HG03108 (cell line): Measurements from ENCODE around the gene HSPE1.
"Not testable (repeated sequence)": the region's sequence is repeated elsewhere in the genome, so short reads cannot be mapped to it uniquely, and the experiment has no call there.

Source experiments
- ATAC-seq: cut with Tn5 transposase; IDR thresholded peaks from one replicate; pipeline ENCODE4 v1.9.1; 2021; ENCODE audit warnings: moderate library complexity; ENCODE audit not compliant: unreplicated experiment

Gene HSPE1

GRCh38 chr2:197499594-197500502, at the start of gene HSPE1, which contains the start of gene HSPD1:
Gene HSPE1, plus strand, starts transcription at chr2:197500379. Its CDS starts 58 bp downstream, at chr2:197500437.
Gene HSPD1, minus strand, starts transcription at chr2:197499840. Its CDS starts 992 bp downstream, at chr2:197498848.
- ATAC-seq: peak; percentile 81

DNA sequence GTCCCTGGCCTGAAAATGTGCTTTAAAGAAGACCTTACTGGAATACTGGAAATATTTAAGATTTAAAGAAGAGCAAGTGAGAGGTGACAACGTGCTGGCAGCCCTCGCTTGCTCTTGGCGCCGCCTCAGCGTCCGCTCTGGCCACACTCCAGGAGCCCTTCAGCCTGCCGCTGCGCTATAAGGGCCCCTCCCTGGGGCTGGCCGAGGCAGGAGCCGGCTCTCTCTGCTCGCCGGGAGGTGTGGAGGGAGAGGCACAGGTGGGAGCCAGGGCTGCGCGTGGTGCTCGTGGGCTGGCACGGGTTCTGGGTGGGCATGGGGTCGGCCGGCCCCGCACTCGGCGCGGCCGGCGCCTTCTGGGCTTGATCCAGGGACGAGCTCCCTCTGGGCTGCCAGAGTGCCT, 49.7 kb upstream of the HSPE1 start:
- ATAC-seq: no peak

- not testable (repeated sequence) for ATAC-seq
Measured at GRCh38 chr2:197450935-197451358, 49.2 kb upstream of the HSPE1 start.

DNA sequence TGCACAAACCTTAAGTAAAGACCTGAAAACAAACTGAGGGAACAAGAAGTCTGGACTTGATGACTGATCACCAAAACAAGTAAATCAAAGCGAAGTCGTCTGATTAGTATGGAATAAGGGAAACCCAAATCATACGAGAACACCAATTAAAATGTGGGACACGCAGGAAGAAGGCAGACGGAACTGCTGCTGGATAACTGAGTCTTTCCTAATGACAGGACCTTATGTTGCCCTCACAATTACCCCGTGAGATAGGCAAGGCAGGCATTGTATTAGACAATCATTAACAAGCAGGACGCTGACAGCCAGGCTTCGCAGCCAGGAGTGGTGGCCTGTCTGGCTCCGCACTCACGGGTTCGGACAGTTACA, 47.4 kb upstream of the HSPE1 start:
- ATAC-seq: no peak

DNA sequence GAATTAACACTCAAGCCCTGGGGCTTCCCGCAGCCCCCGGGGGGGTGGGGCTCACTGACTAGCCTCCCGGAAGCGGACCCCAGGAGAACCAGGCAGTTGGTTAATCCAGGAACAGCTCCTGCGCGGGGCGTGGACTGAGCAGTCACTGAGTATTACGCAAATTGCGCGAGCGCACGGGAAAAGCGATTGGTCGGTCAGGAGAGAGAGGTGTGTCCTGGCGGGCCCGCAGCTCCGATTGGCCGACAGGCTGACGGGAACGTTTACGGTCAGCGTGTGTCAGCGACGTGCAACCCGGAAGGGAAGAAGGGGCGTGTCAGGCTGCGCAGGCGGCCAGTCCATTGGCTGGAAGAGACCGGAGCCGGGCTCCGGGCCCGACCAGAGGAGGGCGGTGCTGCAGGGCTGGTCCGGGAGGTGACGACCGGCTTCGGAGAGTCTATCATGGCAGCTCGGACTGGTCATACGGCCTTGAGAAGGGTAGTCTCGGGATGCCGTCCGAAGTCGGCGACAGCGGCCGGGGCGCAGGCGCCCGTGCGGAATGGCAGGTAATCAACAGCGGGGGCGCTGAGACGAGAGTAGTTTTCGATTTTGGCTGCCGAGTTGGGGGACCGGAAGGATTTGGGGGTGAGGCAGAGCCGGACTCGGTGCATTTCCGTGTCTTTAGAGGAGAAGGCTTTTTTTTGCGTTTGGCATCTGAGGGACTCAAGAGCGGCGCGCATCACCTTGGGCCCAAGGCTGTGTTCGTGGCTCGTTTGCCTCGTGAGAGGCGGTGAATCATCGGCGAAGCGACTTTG, 46.9 kb upstream of the HSPE1 start, which contains the start of gene COQ10B:
Gene COQ10B (plus strand): TSS at position 430 of the 791 bp plus-strand sequence. CDS start 9 bp downstream, at position 439.
- peak; percentile 96 for ATAC-seq

GRCh38 chr2:197453914-197454398, 46.2 kb upstream of the HSPE1 start:
- ATAC-seq: peak; percentile 17

DNA sequence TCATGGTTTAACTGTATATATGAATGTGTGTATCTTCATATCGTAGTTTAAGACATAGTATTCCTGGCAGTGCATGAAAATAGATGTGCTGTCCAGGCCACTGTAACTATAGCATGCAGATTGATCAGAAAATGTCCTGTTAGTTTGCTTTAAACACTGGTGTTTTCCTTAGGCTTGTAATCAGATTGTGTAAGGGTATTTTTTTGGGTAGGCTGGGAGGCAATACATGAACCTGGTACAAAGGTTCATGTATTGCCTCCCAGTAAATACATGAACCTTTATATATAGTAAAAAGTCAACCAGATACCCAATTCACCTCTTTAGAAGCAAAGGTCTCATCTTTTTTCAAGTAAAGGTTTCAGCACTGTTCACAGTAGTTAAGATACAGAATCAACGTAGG, 45.3 kb upstream of the HSPE1 start:
- no peak for ATAC-seq

GRCh38 chr2:197455428-197455827, 44.8 kb upstream of the HSPE1 start:
- ATAC-seq: no peak

- no peak for ATAC-seq
Measured at GRCh38 chr2:197460649-197461048, 39.5 kb upstream of the HSPE1 start.

DNA sequence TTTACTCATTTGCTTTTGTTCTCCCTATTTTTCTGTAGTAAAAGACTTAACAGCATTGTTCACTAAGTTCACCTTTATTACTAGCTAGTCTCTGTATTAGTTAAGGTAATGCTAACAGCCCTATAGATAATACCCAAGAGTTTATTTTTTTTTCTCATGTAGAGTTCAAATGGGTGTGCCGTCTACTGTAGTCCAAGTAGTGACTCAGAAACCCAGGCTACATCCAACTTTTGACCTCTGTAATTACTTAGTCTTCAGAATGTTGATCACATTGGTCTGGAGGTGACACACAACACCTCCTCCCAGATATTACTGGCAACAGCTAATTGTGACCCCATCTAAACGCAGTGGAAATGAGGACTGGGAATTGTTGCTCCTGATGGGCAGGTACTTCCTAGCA, 39.1 kb upstream of the HSPE1 start:
- no peak for ATAC-seq

DNA sequence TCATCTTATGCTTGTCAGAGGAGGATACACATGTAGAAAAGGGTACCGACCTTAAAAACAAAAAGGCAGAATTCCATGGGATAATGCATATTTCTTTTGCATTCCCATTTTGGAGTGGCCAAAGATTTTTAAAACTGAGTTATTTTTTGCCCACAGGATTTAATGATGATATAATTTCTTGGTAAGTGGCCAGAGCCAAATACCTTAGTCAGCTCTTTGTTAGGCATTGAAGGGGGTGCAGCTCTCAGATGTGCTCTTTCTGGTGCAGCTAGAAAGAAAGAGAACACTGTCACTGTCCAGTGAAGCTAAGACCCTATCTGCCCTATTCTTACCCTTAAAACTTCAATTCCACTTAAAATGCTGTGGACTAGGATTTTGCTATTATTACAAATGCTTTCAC, 36.0 kb upstream of the HSPE1 start:
- ATAC-seq: no peak

GRCh38 chr2:197472166-197472565, 28.0 kb upstream of the HSPE1 start:
- ATAC-seq: no peak

DNA sequence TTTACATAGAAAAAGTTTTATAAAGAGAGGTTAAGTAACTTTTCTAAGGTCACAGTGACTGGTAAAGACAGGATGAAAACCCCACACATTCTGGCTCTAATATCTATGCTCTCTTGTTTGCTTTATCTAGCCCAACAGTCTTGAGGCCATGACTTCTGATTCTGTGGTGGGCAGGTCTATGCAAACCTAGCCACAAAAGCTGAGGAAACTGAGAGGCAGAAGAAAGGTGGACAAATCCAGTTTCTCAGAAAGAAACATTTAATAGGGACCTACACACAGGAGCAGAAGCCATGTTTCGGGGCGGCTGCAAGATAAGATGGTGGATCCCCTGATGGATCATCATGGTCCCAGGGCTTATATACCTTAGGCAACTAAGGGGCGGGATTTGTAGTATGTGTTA, 22.4 kb upstream of the HSPE1 start:
- no peak for ATAC-seq

DNA sequence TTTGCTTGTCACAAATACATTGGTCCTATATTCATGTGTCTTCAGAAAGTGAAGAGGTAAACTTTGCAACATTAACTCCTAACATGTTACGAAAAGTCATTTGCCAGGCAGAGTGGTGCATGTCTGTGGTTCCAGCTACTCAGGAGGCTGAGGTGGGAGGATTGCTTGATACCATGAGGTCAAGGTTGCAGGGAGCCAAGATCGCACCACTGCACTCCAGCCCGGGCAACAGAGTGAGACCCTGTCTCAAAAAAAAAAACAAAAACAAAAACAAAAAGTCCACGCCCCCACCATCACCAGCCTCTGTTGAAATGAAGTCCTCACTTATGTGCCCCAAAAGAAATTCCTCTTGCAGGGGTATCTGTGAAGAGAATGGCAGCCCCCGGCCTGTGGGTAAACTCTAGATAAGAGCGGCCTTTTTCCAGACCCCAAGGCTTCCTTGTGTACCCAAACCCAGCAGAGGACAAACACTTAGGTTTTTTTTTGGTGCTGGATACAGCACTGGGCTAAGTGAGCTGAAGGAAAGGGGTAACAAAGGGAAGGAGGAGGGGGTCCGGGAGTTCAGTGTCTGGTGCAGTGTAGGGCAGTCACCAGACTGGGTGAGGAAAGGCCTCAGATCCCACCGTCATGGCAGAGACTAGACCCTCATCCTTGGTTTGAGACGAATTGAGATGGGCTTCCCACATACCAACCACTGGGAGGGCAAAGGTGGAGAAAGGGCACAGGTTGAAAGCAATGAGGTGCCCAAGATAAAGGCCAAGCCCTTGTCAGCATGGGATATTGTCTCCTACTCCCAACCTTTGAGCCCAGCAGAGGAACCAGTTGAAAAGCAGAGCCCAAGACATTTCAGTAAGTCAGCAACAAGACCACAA, 19.8 kb upstream of the HSPE1 start:
- ATAC-seq: no peak

DNA sequence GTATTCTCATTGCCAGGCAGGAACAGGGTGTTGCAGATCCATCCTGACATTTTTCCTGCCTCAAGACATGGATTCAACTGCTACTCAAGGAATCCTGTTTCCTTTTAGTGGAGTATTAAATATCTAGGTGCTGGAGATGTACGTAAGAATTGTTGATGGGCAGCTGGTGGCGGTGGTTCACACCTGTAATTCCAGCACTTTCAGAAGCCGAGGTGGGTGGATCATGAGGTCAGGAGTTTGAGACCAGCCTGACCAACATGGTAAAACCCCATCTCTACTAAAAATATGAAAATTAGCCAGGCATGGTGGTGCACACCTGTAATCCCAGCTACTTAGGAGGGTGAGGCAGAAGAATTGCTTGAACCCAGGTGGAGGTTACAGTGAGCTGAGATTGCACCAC, 15.9 kb upstream of the HSPE1 start:
- ATAC-seq: not testable (repeated sequence)

DNA sequence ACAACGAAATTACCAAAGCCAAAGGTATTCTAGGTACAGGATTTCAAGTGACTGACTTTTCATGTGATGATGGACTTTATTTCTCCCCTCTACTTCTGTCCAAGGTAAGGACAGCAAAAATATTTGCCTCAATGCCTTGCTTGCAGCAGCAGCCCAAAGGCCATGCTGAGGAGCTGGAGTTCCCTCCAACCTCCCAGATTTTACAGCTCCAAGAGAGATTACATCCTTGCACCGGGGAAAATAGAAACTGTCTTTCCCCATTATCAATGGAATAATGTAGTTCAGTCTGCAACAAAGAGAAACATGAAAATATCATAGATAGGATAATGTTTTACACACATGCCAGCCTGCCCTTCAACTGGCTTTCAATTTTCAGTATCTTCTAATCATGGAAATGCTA, 14.0 kb upstream of the HSPE1 start:
- no peak for ATAC-seq

- ATAC-seq: no peak
Measured at GRCh38 chr2:197487385-197487784, 12.8 kb upstream of the HSPE1 start.

GRCh38 chr2:197495433-197496134, 4.6 kb upstream of the HSPE1 start:
- ATAC-seq: no peak

GRCh38 chr2:197496695-197497094, 3.5 kb upstream of the HSPE1 start:
- no peak for ATAC-seq

GRCh38 chr2:197497326-197497725, 2.9 kb upstream of the HSPE1 start:
- no peak for ATAC-seq
